HepG2 (cell line): ENCODE results near the gene MYL9. TPM values are rescaled to one million over a fixed set of nuclear protein-coding genes. Genes with fewer than 3 reads are reported as not detected.

ENCODE experiments used
- ATF4 ChIP-seq, 2 experiments: fragments of 450-650 bp in 1 of 2; sonication (generic) in 1 of 2; formaldehyde crosslinking; IDR thresholded peaks; 2 replicates each; pipeline versions ENCODE4 v1.5.0 to v1.8.0; 2020 to 2022; ENCODE audit warnings: mild to moderate bottlenecking in 1 of 2, missing genetic modification reagents in 1 of 2
- BCL6 ChIP-seq: IDR thresholded peaks from 2 replicates; pipeline ENCODE4 v1.6.1; 2016; ENCODE audit warnings: missing genetic modification reagents, missing compliant biosample characterization
- CEBPZ ChIP-seq: IDR thresholded peaks from 2 replicates; pipeline ENCODE4 v1.6.1; 2012; ENCODE audit warnings: low read length, improper control_type of control experiment
- FOSL2 ChIP-seq: sonication (generic); formaldehyde crosslinking; IDR thresholded peaks from 2 replicates; pipeline ENCODE4 v1.4.0; 2020; ENCODE audit warnings: missing genetic modification reagents
- NFYC ChIP-seq: IDR thresholded peaks from 2 replicates; pipeline ENCODE4 v1.6.1; 2016; ENCODE audit warnings: missing genetic modification reagents, missing compliant biosample characterization
- RBM39 ChIP-seq: fragments of 200-400 bp; formaldehyde crosslinking; IDR thresholded peaks from one replicate; pipeline ENCODE4 v1.6.1; 2018; ENCODE audit warnings: antibody characterized with exemption, mild to moderate bottlenecking, low read depth, low read length; ENCODE audit not compliant: poor library complexity, severe bottlenecking
- SYNCRIP ChIP-seq: fragments of 200-400 bp; formaldehyde crosslinking; IDR thresholded peaks from 2 replicates; pipeline ENCODE4 v1.6.1; 2018; ENCODE audit warnings: mild to moderate bottlenecking, low read depth, low read length; ENCODE audit not compliant: insufficient read depth
- ZFP36L2 ChIP-seq: sonication (generic); formaldehyde crosslinking; IDR thresholded peaks from 2 replicates; pipeline ENCODE4 v1.4.0; 2020; ENCODE audit warnings: missing genetic modification reagents
- ZNF746 ChIP-seq: sonication (generic); formaldehyde crosslinking; IDR thresholded peaks from 2 replicates; pipeline ENCODE4 v1.8.0; 2022; ENCODE audit warnings: mild to moderate bottlenecking, missing genetic modification reagents
- ZNF780A ChIP-seq: sonication (generic); formaldehyde crosslinking; IDR thresholded peaks from 2 replicates; pipeline ENCODE4 v1.8.0; 2022; ENCODE audit warnings: mild to moderate bottlenecking, missing genetic modification reagents, moderate library complexity
- ZNF850 ChIP-seq: sonication (generic); formaldehyde crosslinking; conservative IDR thresholded peaks from 2 replicates; pipeline ENCODE4 v1.9.0; 2021; ENCODE audit warnings: mild to moderate bottlenecking, missing genetic modification reagents
- polyA plus RNA-seq, 8 experiments: library from polyadenylated mRNA; depleted of rRNA in 3 of 8; stranded (reverse) in 7 of 8; unstranded in 1 of 8; fragments of >200 nt; fragmentation: Illumina TruSeq in 4 of 8; extraction: Trizol in 4 of 8; gene quantifications; 2 replicates each; pipeline versions ENCODE4 v1.2.1 to v1.2.3, GENCODE V29; 2011 to 2016; ENCODE audit warnings: low read depth in 4 of 8, missing spikeins in 1 of 8, mixed read lengths in 1 of 8; ENCODE audit not compliant: insufficient read depth in 1 of 8
- total RNA-seq, 5 experiments: library from RNA; depleted of rRNA; stranded (reverse); fragments of >200 nt; fragmentation: Illumina TruSeq; extraction: Trizol; gene quantifications; 2 replicates each; pipeline ENCODE4 v1.2.3, GENCODE V29; 2016; ENCODE audit warnings: low read depth in 1 of 5
- TF ChIP-seq, protein P1 (sequence below): sonication (generic); formaldehyde crosslinking; IDR thresholded peaks from 2 replicates; pipeline ENCODE4 v1.4.0; 2020; ENCODE audit warnings: missing genetic modification reagents, borderline replicate concordance
- TF ChIP-seq, protein P2 (sequence below): sonication (generic); formaldehyde crosslinking; IDR thresholded peaks from 2 replicates; pipeline ENCODE4 v1.5.0; 2020; ENCODE audit warnings: missing genetic modification reagents
- TF ChIP-seq, protein P3 (sequence below): sonication (generic); formaldehyde crosslinking; IDR thresholded peaks from 2 replicates; pipeline ENCODE4 v1.4.0; 2020; ENCODE audit warnings: missing genetic modification reagents, borderline replicate concordance
- TF ChIP-seq, protein P4 (sequence below): sonication (generic); formaldehyde crosslinking; IDR thresholded peaks from 2 replicates; pipeline ENCODE4 v1.8.1; 2023; ENCODE audit warnings: mild to moderate bottlenecking, inconsistent platforms, moderate library complexity, missing genetic modification reagents, borderline replicate concordance

The MYL9 gene
- total and polyA plus RNA-seq, 2 of the 13 experiments (the other 11 are each of a cell fraction or from before 2014, with no cell fraction given) = 0.87 to 2.2 TPM

GRCh38 chr20:36574366-36575135 lies 33.2 kb downstream of the MYL9 start (continued):
- TF ChIP-seq, protein P1, sequence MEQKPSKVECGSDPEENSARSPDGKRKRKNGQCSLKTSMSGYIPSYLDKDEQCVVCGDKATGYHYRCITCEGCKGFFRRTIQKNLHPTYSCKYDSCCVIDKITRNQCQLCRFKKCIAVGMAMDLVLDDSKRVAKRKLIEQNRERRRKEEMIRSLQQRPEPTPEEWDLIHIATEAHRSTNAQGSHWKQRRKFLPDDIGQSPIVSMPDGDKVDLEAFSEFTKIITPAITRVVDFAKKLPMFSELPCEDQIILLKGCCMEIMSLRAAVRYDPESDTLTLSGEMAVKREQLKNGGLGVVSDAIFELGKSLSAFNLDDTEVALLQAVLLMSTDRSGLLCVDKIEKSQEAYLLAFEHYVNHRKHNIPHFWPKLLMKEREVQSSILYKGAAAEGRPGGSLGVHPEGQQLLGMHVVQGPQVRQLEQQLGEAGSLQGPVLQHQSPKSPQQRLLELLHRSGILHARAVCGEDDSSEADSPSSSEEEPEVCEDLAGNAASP (CRISPR knock-in tag) = peak; percentile 28; the same call in 1 of the 2 replicates
- TF ChIP-seq ATF4 (CRISPR knock-in tag; IDR thresholded peaks at IDR 0.05) (peak in 1 of 2 experiments; percentile 70; a peak in 2 of 4 replicates), ZFP36L2 (CRISPR knock-in tag) (peak; percentile 25; the same call in 1 of the 2 replicates), FOSL2 (CRISPR knock-in tag) (peak; percentile 42; the same call in 1 of the 2 replicates), ZNF780A (peak; percentile 94), BCL6 (CRISPR knock-in tag) (peak; percentile 50; the same call in 1 of the 2 replicates), CEBPZ (no peak), RBM39 (no peak), ZNF850 (CRISPR knock-in tag) (no peak), ZNF746 (CRISPR knock-in tag) (no peak; the same call in 1 of the 2 replicates), SYNCRIP (no peak), NFYC (0 out of 2 replicates have a peak, but pooled peaks have one; percentile 16)
- TF ChIP-seq, protein P2, sequence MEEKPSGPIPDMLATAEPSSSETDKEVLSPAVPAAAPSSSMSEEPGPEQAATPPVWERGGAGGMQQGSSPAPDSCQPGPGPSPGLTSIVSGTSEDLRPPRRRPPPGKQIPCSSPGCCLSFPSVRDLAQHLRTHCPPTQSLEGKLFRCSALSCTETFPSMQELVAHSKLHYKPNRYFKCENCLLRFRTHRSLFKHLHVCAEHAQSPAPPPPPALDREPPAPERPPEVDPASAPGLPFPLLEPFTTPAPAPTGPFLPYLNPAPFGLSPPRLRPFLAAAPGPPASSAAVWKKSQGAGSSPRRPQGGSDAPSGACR = no peak; the same call in 1 of the 2 replicates
- TF ChIP-seq, protein P3, sequence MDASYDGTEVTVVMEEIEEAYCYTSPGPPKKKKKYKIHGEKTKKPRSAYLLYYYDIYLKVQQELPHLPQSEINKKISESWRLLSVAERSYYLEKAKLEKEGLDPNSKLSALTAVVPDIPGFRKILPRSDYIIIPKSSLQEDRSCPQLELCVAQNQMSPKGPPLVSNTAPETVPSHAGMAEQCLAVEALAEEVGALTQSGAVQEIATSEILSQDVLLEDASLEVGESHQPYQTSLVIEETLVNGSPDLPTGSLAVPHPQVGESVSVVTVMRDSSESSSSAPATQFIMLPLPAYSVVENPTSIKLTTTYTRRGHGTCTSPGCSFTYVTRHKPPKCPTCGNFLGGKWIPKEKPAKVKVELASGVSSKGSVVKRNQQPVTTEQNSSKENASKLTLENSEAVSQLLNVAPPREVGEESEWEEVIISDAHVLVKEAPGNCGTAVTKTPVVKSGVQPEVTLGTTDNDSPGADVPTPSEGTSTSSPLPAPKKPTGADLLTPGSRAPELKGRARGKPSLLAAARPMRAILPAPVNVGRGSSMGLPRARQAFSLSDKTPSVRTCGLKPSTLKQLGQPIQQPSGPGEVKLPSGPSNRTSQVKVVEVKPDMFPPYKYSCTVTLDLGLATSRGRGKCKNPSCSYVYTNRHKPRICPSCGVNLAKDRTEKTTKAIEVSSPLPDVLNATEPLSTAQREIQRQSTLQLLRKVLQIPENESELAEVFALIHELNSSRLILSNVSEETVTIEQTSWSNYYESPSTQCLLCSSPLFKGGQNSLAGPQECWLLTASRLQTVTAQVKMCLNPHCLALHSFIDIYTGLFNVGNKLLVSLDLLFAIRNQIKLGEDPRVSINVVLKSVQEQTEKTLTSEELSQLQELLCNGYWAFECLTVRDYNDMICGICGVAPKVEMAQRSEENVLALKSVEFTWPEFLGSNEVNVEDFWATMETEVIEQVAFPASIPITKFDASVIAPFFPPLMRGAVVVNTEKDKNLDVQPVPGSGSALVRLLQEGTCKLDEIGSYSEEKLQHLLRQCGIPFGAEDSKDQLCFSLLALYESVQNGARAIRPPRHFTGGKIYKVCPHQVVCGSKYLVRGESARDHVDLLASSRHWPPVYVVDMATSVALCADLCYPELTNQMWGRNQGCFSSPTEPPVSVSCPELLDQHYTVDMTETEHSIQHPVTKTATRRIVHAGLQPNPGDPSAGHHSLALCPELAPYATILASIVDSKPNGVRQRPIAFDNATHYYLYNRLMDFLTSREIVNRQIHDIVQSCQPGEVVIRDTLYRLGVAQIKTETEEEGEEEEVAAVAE = peak; percentile 47; the same call in 1 of the 2 replicates
- TF ChIP-seq, protein P4, sequence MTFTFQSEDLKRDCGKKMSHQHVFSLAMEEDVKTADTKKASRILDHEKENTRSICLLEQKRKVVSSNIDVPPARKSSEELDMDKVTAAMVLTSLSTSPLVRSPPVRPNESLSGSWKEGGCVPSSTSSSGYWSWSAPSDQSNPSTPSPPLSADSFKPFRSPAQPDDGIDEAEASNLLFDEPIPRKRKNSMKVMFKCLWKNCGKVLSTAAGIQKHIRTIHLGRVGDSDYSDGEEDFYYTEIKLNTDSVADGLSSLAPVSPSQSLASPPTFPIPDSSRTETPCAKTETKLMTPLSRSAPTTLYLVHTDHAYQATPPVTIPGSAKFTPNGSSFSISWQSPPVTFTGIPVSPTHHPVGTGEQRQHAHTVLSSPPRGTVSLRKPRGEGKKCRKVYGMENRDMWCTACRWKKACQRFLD (CRISPR knock-in tag) = no peak; the same call in 1 of the 2 replicates
